HL-60 (cell line): ENCODE results near the gene FOXO6.

ENCODE experiments used
- DNase-seq, 2 experiments: peaks; one replicate each; pipeline ENCODE4 v3.0.0-alpha.2; 2010 to 2020; ENCODE audit warnings: low read depth in 1 of 2, low spot score in 1 of 2
- H3K27ac ChIP-seq: fragments of 250-450 bp; sonication (Bioruptor Pico); replicated peaks from 2 replicates; pipeline ENCODE4 v1.5.1; 2020; ENCODE audit warnings: mild to moderate bottlenecking, moderate library complexity
- H3K27me3 ChIP-seq: fragments of 250-450 bp; sonication (Bioruptor Pico); 2 replicates; pipeline ENCODE4 v1.5.1; 2021; ENCODE audit warnings: mild to moderate bottlenecking, moderate library complexity; ENCODE audit not compliant: insufficient read depth, poor library complexity, severe bottlenecking
- H3K4me3 ChIP-seq: replicated peaks from 2 replicates; pipeline ENCODE4 v1.5.1; 2011; ENCODE audit warnings: mild to moderate bottlenecking, control low read depth, low read length; ENCODE audit not compliant: insufficient read depth
- CTCF ChIP-seq: IDR thresholded peaks from one replicate; pipeline ENCODE4 v1.5.1; 2011; ENCODE audit warnings: low read length, control low read depth, inconsistent platforms; ENCODE audit not compliant: insufficient read depth
- GABPA ChIP-seq: IDR thresholded peaks from 2 replicates; pipeline ENCODE4 v1.6.1; 2012; ENCODE audit warnings: low read depth
- POLR2AphosphoS5 ChIP-seq: IDR thresholded peaks from 2 replicates; pipeline ENCODE4 v1.6.1; 2012; ENCODE audit warnings: low read depth
- REST ChIP-seq: IDR thresholded peaks from 2 replicates; pipeline ENCODE4 v1.6.1; 2012; ENCODE audit warnings: low read depth; ENCODE audit not compliant: insufficient replicate concordance
- SPI1 ChIP-seq: IDR thresholded peaks from 2 replicates; pipeline ENCODE4 v1.6.1; 2012; ENCODE audit warnings: low read depth, mild to moderate bottlenecking, borderline replicate concordance

The FOXO6 gene

GRCh38 chr1:41378999-41379737 is 17.9 kb downstream of the FOXO6 start:
- H3K27ac ChIP-seq, result 0 out of 2 replicates have a peak overlapping the region, but pooled peaks have one; percentile 20
- H3K27me3 ChIP-seq, result peaks cover 14% of the 10 kb centered on the region
- TF ChIP-seq SPI1 (no peak), CTCF (no peak), POLR2AphosphoS5 (no peak), REST (no peak), GABPA (no peak)
- no peak for DNase-seq
- H3K4me3 ChIP-seq, result no peak overlapping the region

GRCh38 chr1:41379738-41380130 is 18.5 kb downstream of the FOXO6 start:
- 0 out of 2 replicates have a peak overlapping the region, but pooled peaks have one; percentile 20 for H3K27ac ChIP-seq
- peak in 1 of 2 experiments; percentile 53 for DNase-seq
- H3K27me3 ChIP-seq, result peaks cover 19% of the 10 kb centered on the region
- TF ChIP-seq GABPA, result no peak
- no peak for TF ChIP-seq SPI1
- TF ChIP-seq CTCF, result no peak
- TF ChIP-seq REST, result no peak
- TF ChIP-seq POLR2AphosphoS5, result no peak
- no peak overlapping the region for H3K4me3 ChIP-seq

- peaks cover 24% of the 10 kb centered on the region for H3K27me3 ChIP-seq
- TF ChIP-seq POLR2AphosphoS5 (no peak), GABPA (no peak), CTCF (no peak), REST (no peak), SPI1 (no peak)
These were observed 19.0 kb downstream of the FOXO6 start for GRCh38 chr1:41380195-41380594.

More at GRCh38 chr1:41380195-41380594, 19.0 kb downstream of the FOXO6 start:
- Histone ChIP-seq H3K4me3 (no peak overlapping the region), H3K27ac (no peak overlapping the region)
- DNase-seq, result peak in 1 of 2 experiments; percentile 26
